NCI-H146 treated with DMSO at 0.1 percent for 48 hours (cell line): ENCODE measurements around the gene ATG7.

Experiments used
- DNase-seq: peaks from one replicate; lab custom pipeline; 2025; ENCODE audit not compliant: unreplicated experiment; lab: John Stamatoyannopoulos, UW

ATG7 gene

GRCh38 chr3:11290743-11291680 lies 18.8 kb downstream of the ATG7 start:
- DNase-seq = no peak

- peak; percentile 47 for DNase-seq
Measured at GRCh38 chr3:11291808-11292207, 19.6 kb downstream of the ATG7 start.

GRCh38 chr3:11297126-11297525 lies 24.9 kb downstream of the ATG7 start:
- no peak for DNase-seq

GRCh38 chr3:11300970-11301369 lies 28.8 kb downstream of the ATG7 start:
- DNase-seq = no peak

GRCh38 chr3:11302444-11302843 lies 30.2 kb downstream of the ATG7 start:
- no peak for DNase-seq

GRCh38 chr3:11304175-11304574 lies 32.0 kb downstream of the ATG7 start:
- no peak for DNase-seq

- no peak for DNase-seq
Measured at GRCh38 chr3:11305509-11305908, 33.3 kb downstream of the ATG7 start.

- no peak for DNase-seq
Measured at GRCh38 chr3:11306817-11307589, 34.8 kb downstream of the ATG7 start.

GRCh38 chr3:11307830-11308432 lies 35.7 kb downstream of the ATG7 start:
- DNase-seq = no peak

GRCh38 chr3:11310258-11310657 lies 38.1 kb downstream of the ATG7 start:
- no peak for DNase-seq

- no peak for DNase-seq
Measured at GRCh38 chr3:11312166-11312565, 40.0 kb downstream of the ATG7 start.

GRCh38 chr3:11317300-11317699 lies 45.1 kb downstream of the ATG7 start:
- no peak for DNase-seq

GRCh38 chr3:11322931-11323330 lies 50.7 kb downstream of the ATG7 start:
- no peak for DNase-seq

- no peak for DNase-seq
Measured at GRCh38 chr3:11323813-11324212, 51.6 kb downstream of the ATG7 start.

- DNase-seq = no peak
Measured at GRCh38 chr3:11327619-11328018, 55.4 kb downstream of the ATG7 start.

GRCh38 chr3:11328196-11328945 lies 56.2 kb downstream of the ATG7 start:
- no peak for DNase-seq

GRCh38 chr3:11329777-11330176 lies 57.6 kb downstream of the ATG7 start:
- DNase-seq = no peak

- DNase-seq = no peak
Measured at GRCh38 chr3:11331101-11331500, 58.9 kb downstream of the ATG7 start.

- DNase-seq = peak; percentile 1
Measured at GRCh38 chr3:11335056-11335608, 62.9 kb downstream of the ATG7 start.

GRCh38 chr3:11339541-11339940 lies 67.3 kb downstream of the ATG7 start:
- DNase-seq = no peak

- no peak for DNase-seq
Measured at GRCh38 chr3:11346416-11346815, 74.2 kb downstream of the ATG7 start.
